Stimulated activated CD4-positive, alpha-beta T cell treated with anti-CD3 and anti-CD28 coated beads, Interleukin-15, amount 100 ng/mL, for 48 hours (primary cell): Measurements from ENCODE around the gene RBFOX1.

Experiments used
- DNase-seq, 2 donors: peaks; one replicate each; pipeline ENCODE4 v3.0.0-alpha.2; 2020; ENCODE audit warnings: low read depth in 2 of 2

RBFOX1 gene

DNA sequence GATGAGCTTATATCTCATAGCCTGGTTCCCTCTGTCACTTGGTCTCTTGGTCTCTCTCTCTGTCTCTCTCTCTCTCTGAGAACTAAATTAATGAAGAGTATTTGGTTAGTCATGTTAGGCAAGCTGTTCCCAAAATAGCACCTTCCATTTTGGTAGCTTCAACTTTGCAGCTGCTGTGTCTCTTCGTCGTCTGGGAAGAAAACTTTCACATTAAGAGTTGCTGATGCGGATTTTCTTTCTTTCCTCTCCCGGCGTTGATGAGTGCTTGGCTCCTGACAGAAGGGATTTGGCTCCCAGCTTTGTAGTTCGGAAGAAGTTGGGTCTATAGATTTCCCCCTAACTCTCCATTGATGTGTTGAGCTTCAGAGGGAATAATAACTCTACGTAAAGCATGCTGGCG is at the start of gene RBFOX1:
Gene RBFOX1, plus strand, starts transcription at position 235 of the 400 bp plus-strand sequence.
- DNase-seq: no peak

DNA sequence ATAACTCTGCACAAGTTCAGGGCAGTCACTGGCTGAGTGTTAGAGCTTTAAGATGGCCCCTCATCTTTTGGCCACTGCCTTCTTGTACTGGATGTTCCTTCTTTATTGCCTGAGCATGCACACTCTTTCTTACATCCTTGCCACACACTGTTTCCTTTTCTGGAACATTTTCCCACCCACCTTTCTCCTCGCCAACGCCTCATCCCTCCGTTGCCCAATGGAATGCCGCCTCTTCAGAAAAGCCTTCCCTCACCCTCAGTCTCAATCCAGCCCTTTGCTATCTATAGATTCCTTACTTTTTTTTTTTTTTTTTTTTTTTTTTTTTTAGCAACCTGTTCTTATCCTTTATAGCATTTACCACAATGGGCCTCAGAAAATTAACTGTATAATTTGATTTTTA is 47.9 kb upstream of the RBFOX1 start:
- no peak for DNase-seq

DNA sequence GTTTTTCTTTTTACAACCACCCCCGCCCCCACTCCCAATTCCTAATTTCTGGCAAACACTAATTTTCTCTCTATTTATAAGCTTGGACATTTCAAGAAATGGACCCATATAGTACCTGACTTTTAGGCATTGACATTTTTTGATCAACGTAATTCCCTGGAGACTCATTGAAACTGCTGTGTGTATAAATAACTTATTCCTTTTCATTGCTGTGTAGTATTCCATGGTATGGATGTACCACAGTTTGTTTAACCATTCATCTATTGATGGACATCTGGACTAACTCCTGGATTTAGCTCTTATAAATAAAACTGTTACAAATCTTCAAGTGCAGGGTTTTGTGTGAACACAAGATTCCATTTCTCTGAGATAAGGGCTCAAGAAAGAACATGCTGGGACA is 47.1 kb upstream of the RBFOX1 start:
- no peak for DNase-seq

DNA sequence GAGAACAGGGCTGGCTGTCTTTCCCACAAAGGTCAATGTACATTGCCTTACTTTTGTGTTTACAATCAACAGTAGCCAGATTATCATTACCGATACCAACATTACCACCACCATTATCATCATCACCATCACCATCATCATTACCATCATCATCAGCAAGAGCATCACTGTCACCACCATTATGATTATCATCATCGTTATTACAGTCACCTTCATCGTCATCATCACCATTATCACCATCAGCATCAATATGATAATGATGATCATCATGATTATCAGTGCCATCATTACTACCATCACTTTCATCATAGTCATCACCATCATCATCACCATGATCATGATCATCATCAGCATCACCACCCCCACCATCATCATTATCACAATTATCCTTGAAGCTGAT is 43.3 kb upstream of the RBFOX1 start:
- no peak for DNase-seq

DNA sequence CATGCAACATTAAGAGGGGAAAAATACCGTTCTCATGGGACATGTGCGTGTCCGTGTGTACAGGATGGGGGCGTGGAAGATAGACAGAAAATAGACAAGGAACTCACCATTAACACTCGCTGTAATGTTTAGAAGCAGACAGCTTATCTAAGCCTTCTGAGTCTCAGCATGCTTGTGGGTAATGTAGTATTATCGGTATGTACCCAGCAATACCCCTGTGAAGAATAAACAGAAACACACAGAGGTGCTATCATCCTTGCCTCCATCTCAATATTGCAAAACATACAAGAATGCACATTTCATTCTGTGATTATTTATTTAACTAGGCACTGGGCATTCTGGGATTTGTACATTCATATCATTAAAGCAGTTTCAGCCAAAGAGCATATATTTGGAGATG is 42.0 kb upstream of the RBFOX1 start:
- DNase-seq: no peak

DNA sequence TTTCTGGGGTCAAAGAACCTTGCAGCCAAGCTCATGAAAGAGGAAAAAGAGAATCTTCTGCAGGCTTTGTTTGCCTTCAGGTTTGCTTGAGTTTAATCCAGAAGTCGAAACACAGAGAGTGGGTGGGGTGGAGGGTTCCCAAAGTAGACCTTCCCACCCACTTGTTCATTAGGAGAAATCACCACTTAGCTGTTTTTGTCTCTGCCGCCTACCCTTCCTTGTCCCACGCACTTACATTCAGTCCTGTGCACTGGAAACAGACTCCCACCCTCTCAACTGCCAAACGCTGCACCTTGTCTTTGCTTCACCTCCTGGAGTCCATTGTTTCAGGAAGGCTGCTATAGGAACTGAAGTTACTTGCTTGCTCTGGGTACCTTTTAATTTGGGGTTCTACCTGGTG is 38.6 kb upstream of the RBFOX1 start:
- DNase-seq: no peak

DNA sequence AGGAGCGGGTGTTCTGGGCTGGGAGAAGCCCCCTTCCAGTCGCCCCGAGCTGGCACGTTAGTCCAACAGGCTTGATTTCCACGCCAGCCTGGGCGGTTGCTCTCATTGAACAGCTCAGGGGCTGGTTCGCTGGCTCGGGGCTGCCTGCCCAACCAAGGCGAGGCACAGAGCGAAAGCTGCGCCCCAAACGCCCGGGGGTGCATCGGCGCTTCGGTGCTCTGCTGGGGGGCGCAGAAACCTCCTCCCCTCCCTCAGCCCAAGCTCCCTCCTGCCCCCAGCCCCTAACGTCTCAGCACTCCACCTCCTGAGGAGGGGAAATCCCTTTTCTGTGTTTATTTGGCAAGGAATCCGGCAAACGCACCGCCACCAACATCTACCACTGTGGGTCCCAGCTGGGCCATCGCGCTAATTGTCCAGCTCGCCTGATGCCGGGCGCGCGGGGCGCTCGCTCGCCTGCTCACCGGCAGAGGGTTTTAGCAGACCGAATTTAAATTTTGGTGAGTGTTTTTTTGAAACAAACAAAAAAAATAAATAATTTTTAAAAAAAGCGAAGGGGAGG is 29.5 kb upstream of the RBFOX1 start:
- no peak for DNase-seq

DNA sequence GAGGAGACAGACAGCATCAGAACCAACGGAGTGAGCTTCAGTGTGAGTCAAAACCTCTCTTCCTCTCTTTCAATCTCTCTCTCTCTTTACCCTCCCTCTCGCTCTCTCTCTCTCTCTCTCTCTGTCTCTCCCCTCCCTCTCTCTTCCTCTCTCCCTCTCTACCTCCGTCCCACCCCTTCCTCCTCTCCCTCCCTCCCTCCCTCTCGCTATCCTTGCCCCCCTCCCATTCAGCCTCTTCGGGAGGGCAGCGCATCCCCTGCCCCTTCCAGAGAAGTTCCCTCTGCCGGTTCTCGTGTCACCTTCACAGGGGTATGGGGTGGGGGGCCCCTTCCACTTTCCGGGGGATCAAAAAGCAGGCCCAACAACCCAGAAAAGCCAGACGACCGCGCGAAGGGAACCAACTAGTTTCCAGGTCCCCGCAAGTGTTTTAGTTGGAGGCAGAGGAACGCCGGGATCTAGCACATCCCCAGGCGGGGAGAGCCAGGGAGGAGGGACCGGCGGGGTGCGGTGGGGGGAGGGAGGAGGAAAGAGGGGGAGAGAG is 28.9 kb upstream of the RBFOX1 start:
- DNase-seq: no peak

DNA sequence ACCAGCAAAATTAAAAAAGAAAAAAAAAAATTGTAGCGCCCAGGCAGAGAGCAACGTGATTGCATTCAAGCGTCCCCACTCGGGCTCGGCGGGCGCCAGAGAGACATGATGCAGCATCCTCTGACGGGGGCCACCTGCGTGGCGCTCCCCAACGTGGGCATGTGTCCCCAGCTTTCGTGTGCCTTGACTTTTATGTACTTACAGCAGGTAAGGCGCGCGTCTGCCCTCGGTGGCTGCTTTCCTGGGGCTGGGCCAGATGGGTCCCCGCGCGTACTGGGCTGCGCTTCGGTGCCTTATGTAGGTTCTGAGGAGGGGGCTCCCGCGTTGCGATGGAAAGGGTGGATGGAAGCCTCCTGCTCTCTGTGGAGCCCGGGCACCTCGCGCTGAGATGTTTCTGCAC is 28.4 kb upstream of the RBFOX1 start:
- no peak for DNase-seq

DNA sequence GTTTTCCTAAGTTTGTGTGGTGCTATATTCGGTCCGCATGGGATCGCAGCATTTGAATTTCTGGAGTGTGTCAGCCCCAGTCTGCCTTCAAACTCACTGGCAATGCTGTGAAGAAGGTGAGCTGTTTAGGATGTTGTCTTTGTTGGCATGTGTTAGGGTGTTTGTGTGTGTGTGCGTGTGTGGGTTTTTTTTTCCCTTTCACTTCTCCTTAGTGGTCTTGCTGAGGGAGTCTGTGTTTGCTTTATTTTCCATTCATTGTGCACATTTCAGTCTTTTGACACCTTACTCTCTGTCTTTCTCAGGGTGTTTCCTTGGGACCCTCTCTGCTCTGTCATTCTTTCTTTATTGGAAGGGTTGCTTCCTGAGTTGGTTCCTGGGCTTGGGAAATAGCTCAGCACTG is 27.7 kb upstream of the RBFOX1 start:
- no peak for DNase-seq

DNA sequence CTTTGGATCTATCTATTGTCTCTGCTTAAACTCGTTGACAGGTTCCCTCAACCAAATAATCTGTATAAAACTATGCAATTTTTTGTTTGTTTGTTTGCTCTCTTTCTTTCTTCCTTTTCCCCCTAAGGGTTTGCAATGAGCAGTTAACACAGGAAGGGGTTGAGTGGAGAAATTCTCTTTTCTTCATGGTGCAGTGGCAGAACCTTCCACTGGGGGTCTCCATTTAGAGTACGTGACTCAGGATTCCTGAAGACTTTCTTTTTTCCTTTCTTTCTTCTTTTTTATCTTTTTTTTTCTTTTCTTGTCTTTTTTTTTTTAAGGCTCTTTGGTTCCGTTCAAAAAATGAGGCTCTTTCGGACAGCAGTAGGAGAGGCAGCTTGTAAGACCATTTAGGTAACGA is 19.5 kb upstream of the RBFOX1 start:
- no peak for DNase-seq

DNA sequence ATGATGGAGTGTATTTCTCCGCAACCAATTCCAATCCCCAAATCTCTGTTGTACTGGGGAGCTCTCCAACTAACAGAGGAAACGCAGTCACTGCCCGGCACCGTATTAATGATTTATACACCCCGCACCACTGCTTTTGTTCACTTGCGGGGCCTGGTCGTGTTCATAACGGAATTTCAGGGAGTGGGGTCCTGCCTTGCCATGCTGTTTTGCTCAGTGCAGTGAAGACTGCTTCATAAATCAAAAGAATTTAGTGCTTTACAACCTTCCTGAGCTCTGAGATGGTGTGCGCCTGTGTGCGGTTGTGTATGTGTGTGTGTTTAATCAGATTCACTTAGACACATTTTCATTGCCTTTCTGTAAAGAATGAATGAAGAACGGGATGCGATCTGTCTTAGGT is 18.5 kb upstream of the RBFOX1 start:
- DNase-seq: no peak

DNA sequence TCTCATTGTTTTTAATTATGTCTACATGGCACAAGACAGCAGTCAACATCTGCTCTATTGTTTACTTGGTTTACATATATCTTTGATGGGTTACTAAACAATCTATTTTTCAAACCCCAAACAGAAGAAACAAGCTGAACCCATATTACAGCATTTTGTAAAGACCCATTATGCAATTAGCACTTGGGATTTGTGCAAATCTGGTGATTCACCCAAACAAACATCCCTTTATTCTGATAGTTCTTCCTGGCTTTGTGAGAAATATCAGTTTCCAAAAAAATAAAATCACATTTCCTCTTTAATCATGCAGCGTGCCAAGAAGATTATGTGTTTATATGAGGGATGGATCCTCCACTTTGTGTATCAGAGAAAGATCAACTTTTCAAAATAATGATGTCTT is 16.8 kb upstream of the RBFOX1 start:
- DNase-seq: no peak

DNA sequence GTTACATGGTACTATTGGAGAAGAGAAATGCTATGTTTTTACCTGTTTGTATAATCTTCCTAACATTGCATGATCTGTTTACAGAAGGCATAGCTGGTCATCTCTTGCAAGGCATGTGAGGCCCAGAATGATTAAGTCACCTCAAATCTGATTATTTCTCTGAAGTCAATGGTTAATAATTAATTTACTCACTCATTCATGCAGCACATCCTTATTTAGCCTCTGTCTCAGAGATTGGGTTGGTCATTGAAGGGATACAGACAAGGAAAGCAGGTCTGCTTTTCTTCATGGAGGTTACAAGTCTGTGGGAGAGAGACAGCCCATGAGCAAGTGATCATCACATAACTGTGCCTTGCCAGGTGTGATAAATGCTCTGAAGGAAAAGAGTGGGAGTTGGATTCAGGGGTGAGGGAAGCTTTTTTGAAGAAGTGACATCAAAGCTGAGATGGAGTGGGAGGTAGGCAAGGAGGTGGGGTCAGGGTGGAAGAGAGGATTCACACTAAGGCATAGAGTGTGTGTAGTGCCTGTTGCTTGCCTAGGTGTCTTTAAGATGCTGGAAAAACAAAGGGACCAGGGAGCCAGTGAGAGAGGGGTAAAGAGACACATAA is 16.3 kb upstream of the RBFOX1 start:
- DNase-seq: no peak

DNA sequence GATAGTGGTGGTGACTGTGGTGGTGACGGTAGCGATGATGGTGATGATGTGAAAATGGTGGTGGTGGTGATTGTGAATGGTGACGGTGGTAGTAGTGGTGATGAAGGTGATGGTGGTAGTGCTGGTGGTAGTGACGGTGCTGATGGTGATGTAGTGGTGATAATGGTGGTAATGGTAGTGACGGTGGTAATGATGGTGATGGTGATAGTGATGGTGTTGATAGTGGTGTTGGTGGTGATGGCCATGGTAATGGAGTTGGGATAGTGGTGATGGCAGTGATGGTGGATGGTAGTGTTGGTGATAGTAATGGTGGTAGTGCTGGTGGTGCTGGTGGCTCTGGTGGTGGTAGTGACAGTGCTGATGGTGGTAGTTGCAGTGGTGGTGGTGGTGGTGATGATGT is 14.7 kb upstream of the RBFOX1 start:
- no peak for DNase-seq

DNA sequence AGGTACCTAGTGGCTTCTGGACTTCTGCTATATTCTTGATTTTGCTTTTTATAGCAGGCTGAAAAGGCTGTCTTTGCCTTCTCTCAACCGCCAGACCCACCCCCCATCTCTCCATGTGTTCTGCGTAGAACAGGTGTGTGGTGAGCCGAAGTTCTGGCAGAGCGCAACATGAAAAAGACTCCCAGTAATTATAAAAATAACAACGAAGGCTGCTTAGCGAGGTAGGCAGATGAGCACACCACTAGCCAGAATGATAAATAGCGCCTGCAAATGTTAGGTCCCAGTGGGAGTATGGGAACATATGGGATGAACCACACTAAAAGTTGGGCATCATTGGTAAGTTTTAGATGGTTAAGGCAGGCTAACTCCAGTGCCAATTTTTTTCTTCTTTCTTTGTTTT is 14.0 kb upstream of the RBFOX1 start:
- no peak for DNase-seq

DNA sequence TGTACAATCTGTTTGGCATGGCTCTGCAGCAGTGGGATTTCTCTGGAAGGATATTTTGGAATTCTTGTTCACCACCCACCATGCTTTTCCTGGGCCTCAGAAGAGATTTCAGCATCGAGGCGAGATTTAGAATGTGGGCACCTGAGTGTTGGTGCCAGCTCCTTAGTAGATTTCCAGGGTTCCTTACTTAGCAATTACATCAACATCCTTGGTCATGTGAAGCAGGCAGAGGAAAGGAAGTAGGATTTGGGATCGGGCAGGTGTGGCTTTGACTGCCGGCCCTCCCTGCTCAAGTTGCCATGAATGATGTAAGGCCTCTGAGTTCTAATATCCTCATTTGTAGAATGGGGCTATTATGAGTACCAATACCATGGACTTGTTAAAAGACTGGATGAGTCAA is 13.1 kb upstream of the RBFOX1 start:
- no peak for DNase-seq

DNA sequence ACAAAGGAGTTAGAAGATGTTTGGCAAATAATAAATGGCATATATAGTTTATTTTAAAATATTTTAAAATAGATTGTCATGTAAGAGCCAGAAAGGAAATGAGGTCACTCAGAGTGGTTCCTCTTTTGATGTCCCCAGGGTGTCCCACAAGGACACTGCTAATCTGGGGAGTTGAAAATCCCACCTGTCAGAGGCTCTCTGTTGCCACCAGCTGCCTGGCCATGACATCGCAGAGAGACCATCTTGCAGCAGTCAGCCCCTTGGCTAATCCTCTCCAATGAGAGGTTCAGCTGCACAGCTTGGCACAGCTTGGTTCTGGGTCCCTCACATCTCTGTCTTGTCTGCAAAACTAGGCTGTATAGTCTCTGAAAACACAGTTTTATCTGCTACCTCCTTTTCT is 11.0 kb upstream of the RBFOX1 start:
- DNase-seq: no peak

DNA sequence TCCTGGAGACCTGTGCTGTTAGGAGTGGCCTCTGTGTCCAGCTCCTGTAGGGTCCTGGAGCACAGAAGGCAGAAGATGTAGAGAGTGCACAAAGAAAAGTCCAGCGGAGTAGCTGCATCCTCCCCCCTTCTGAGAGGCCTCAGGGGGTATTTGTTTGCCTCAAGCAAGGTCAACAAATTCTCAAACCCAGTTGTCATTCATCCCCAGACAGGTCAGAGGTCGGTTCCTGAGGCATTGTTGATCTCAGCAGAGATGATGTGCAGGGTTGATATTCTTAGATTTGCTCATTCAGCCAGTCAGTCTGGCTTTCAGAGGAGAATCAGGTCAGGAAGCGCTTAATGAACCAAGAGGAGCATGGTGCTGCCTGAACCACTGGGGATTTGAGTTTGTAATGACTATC is 8.3 kb upstream of the RBFOX1 start:
- no peak for DNase-seq

DNA sequence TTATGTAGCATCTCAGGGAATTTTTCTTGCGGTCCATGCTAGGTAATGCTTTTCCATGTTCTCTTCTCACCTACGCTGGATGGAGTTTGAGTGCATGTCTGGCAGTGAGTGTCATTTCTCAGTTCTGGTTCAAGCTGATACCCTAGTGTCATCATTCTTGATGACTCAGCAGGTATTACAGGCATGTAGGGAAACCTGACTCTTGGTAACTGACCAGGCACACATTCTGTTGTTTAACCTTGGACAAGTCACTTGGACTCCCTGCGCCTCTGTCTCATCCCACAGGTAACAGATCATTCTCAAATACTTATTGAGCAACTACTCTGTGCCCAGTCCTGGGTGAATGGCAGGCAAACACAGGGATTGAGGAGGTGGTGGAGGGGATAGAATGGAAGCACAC is 6.8 kb upstream of the RBFOX1 start:
- no peak for DNase-seq

DNA sequence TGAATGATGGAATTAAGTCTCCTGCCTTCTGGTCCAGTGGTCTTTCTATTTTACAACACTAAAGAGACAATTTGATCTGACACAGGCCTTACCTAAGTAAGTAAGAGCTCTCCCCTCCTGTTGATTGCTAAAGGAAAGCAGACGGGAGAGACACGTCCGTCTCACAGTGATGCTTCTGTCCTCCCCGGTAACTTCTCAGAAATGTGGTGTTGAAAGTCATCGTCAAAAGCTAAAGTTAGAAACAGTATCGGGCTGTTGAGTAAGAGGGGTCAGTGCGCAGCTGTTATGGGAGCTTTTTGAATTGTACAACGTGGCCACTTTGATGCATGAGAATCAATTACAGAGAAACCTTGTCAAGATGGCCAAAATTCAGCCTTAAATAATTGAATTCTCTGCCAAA is 1.9 kb upstream of the RBFOX1 start:
- no peak for DNase-seq

DNA sequence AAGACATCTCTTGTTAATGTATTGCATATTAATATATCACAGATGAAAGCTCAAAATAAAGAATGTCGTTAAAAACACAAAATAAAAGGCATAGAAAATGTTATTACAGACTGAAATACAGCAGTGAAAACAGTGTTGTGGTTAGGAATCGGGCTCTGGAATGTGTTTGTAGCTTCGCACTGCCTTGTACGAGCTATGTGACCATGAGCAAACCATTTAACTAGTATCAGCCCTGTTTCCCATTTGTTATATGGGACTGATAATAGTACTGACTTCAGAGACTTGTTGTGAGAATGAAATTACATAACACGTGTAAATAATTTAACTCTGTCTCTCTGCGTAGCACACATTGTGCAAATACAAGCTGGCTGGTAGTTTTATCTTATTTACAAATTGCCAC is 648 bp upstream of the RBFOX1 start:
- no peak for DNase-seq

DNA sequence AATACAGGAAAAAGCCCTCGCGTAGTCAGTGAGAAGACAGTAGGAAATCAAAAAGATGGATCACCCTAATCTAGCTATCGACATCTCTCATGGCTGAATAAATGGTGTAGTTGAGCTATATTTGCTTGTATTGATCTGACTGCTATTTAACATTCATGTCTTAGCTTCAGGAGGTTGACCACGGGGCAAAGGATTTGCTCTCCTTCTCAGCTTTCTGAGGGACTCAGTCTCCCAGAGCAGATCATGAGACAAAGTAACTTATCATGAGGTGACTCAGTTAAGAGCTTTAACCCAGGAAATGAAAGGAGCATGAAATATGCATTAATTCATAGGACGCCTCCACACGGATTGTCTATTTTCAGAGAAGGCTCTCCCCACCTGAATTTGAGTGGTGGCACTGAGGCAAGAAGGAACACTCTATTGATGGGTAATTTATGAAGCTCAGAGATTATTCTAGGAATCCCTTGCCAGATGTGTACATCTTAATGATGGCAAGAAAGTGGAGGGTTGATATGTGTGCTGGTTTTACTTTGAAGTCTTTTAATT is 608 bp downstream of the RBFOX1 start:
- DNase-seq: no peak
